Suprapubic skin (tissue), 4 donors: Measurements from ENCODE around the gene MET.

ENCODE experiments used
- CTCF ChIP-seq, 2 donors: fragments of 200-600 bp in 1 of 2; fragments of 450-650 bp in 1 of 2; sonication (generic) in 1 of 2; IDR thresholded peaks; one replicate each; pipeline ENCODE4 v1.5.1; 2016 to 2019; ENCODE audit warnings: antibody characterized with exemption in 2 of 2, mild to moderate bottlenecking in 1 of 2, moderate library complexity in 1 of 2
- POLR2A ChIP-seq, 2 donors: fragments of 450-650 bp; IDR thresholded peaks; one replicate each; pipeline ENCODE4 v1.6.1; 2017; ENCODE audit warnings: antibody characterized with exemption in 2 of 2, mild to moderate bottlenecking in 2 of 2, moderate library complexity in 2 of 2
- POLR2AphosphoS5 ChIP-seq, 3 donors: sonication (generic); formaldehyde crosslinking; IDR thresholded peaks; one replicate each; pipeline ENCODE4 v1.6.1; 2017; ENCODE audit warnings: antibody characterized with exemption in 3 of 3

DNA sequence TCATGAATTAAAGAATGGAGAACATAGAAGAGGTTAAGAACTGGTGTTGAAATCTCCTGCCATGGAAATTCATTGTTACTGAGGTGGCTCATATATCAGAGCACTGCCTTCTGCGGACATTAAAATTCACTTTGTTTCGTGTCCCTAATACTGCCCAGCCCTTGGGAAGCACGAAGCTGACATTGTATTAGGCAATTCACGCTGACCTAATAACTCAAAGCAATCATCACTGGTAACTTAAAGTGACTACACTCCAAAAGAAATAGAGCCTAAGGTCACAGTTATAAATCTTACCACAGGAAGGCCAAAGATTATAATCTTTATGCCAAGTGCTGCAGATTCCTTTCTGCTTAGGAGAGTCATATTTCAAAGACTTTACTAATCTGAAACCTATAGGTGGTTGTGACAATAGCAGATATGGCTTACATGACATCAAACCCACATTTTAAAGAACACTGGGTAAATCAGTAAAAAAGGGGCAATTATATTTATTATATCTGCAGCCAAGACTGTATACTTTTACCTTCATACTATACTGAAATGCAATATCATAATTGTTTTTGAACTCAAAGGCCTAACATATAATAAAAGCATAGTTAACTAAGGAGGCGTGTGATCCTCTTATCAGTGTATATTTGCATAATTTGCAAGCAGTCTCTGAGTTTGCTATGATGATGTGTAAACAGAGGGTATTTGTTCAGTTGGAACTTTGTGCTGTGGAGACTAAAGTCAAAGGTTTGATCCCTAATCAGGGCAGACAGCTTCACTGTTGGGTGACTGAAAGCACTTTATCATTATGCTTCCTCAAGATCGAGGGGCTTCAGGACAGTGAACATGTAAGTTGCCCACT, 138.5 kb downstream of the MET start:
- TF ChIP-seq CTCF (IDR thresholded peaks at IDR 0.05) (no peak), POLR2AphosphoS5 (IDR thresholded peaks at IDR 0.05) (no peak), POLR2A (IDR thresholded peaks at IDR 0.05) (no peak)
